H1 (cell line): ENCODE measurements around the gene CA7. TPM values are rescaled to one million over a fixed set of nuclear protein-coding genes. Genes with fewer than 3 reads are reported as not detected.
A peak's percentile ranks its signal among the peaks of the same experiment; 100 is the strongest.

Experiments
- CTCF ChIA-PET: fragments of 300-600 bp; sonication (Branson Sonifier 250); formaldehyde crosslinking; loops from one replicate; lab custom pipeline; 2021; ENCODE audit not compliant: partially characterized antibody; lab: Charles Lee
- POLR2A ChIA-PET: fragments of 300-600 bp; sonication (Branson Sonifier 250); formaldehyde crosslinking; loops from one replicate; lab custom pipeline; 2021; ENCODE audit warnings: inconsistent platforms; ENCODE audit not compliant: partially characterized antibody; lab: Charles Lee
- DNase-seq, 2 experiments: peaks; one replicate each; pipeline versions ENCODE4 v3.0.0 to v3.0.0-alpha.2; 2010 to 2022; ENCODE audit warnings: low spot score in 2 of 2, low read depth in 1 of 2, mixed read lengths in 1 of 2
- FAIRE-seq: peaks from 2 replicates; lab custom pipeline; 2011; peaks lifted over from hg19 to GRCh38; lab: Jason Lieb, UNC
- H2AFZ ChIP-seq: 2 replicates; pipeline ENCODE4 v1.8.1; 2012; ENCODE audit warnings: low read length, inconsistent platforms
- H2AK5ac ChIP-seq: 2 replicates; pipeline ENCODE4 v1.6.1; 2013; ENCODE audit warnings: low read depth, low read length
- H2BK120ac ChIP-seq: replicated peaks from 2 replicates; pipeline ENCODE3; 2013; ENCODE audit warnings: low read depth, low read length, inconsistent platforms
- H2BK12ac ChIP-seq: 2 replicates; pipeline ENCODE4 v1.6.1; 2013; ENCODE audit warnings: low read depth, low read length
- H2BK15ac ChIP-seq: 2 replicates; pipeline ENCODE4 v1.6.1; 2013; ENCODE audit warnings: low read length
- H2BK20ac ChIP-seq: 2 replicates; pipeline ENCODE4 v1.6.1; 2013; ENCODE audit warnings: low read length
- H2BK5ac ChIP-seq: 2 replicates; pipeline ENCODE4 v1.6.1; 2013; ENCODE audit warnings: low read depth, low read length
- H3K14ac ChIP-seq: 2 replicates; pipeline ENCODE4 v1.6.1; 2013; ENCODE audit warnings: inconsistent platforms; ENCODE audit not compliant: insufficient read length
- H3K18ac ChIP-seq: 2 replicates; pipeline ENCODE4 v1.6.1; 2013; ENCODE audit warnings: low read length; ENCODE audit errors: extremely low read depth
- H3K23ac ChIP-seq: 2 replicates; pipeline ENCODE4 v1.6.1; 2013; ENCODE audit warnings: inconsistent platforms; ENCODE audit not compliant: insufficient read length
- H3K23me2 ChIP-seq: 2 replicates; pipeline ENCODE4 v1.6.1; 2013; ENCODE audit warnings: low read depth, low read length
- H3K27ac ChIP-seq: 2 replicates; pipeline ENCODE4 v1.6.1; 2011; ENCODE audit warnings: low read depth, low read length, inconsistent platforms
- H3K27me3 ChIP-seq, 4 experiments: replicated peaks in 1 of 4; 1 replicate in 1 of 4; 2 replicates in 3 of 4; pipeline versions ENCODE4 v1.6.1 to v1.8.1; 2011 to 2013; ENCODE audit warnings: low read length in 3 of 4, mild to moderate bottlenecking in 3 of 4, inconsistent platforms in 2 of 4, mixed read lengths in 2 of 4, moderate library complexity in 1 of 4; ENCODE audit not compliant: control insufficient read depth in 3 of 4, insufficient read depth in 3 of 4; ENCODE audit errors: extremely low read depth in 1 of 4
- H3K36me3 ChIP-seq, 4 experiments: 2 replicates each; pipeline versions ENCODE4 v1.6.1 to v1.8.1; 2011 to 2013; ENCODE audit warnings: mild to moderate bottlenecking in 4 of 4, low read length in 3 of 4, moderate library complexity in 2 of 4, control low read depth in 1 of 4, inconsistent platforms in 1 of 4; ENCODE audit not compliant: insufficient read depth in 4 of 4, control insufficient read depth in 2 of 4
- H3K4ac ChIP-seq: replicated peaks from 2 replicates; pipeline ENCODE3; 2013; ENCODE audit warnings: low read length, low read depth, mixed read lengths, inconsistent platforms; ENCODE audit not compliant: insufficient read length
- H3K4me1 ChIP-seq, 4 experiments: replicated peaks in 1 of 4; 1 replicate in 1 of 4; 2 replicates in 3 of 4; pipeline versions ENCODE4 v1.6.1 to v1.8.1; 2011 to 2013; ENCODE audit warnings: low read length in 3 of 4, inconsistent platforms in 2 of 4, mixed read lengths in 1 of 4; ENCODE audit not compliant: insufficient read depth in 4 of 4, control insufficient read depth in 3 of 4
- H3K4me2 ChIP-seq, 2 experiments: 2 replicates each; pipeline versions ENCODE4 v1.6.1 to v1.8.1; 2011 to 2013; ENCODE audit warnings: low read depth in 2 of 2, low read length in 2 of 2, control low read depth in 1 of 2, inconsistent platforms in 1 of 2, mild to moderate bottlenecking in 1 of 2; ENCODE audit not compliant: insufficient read depth in 1 of 2
- H3K4me3 ChIP-seq, 4 experiments: fragments of 200-600, 300-600 bp in 1 of 4; sonication (generic), shearing (Covaris generic), sonication (Bioruptor Twin) in 1 of 4; 2 replicates each; pipeline versions ENCODE4 v1.5.1 to v1.8.1; 2011 to 2016; ENCODE audit warnings: low read length in 4 of 4, low read depth in 3 of 4, control low read depth in 2 of 4, inconsistent platforms in 2 of 4, mild to moderate bottlenecking in 2 of 4, mixed read lengths in 1 of 4, moderate library complexity in 1 of 4; ENCODE audit not compliant: insufficient read depth in 2 of 4; ENCODE audit errors: extremely low read depth in 1 of 4
- H3K56ac ChIP-seq: replicated peaks from 2 replicates; pipeline ENCODE3; 2013; ENCODE audit warnings: low read depth, mild to moderate bottlenecking, mixed read lengths, low read length, inconsistent platforms; ENCODE audit not compliant: insufficient read length
- H3K79me1 ChIP-seq: 2 replicates; pipeline ENCODE4 v1.6.1; 2013; ENCODE audit warnings: low read depth, low read length, control low read depth
- H3K79me2 ChIP-seq, 2 experiments: 2 replicates each; pipeline versions ENCODE4 v1.6.1 to v1.8.1; 2012 to 2013; ENCODE audit warnings: low read length in 2 of 2, mild to moderate bottlenecking in 2 of 2, inconsistent platforms in 1 of 2; ENCODE audit not compliant: insufficient read depth in 2 of 2, control insufficient read depth in 1 of 2
- H3K9ac ChIP-seq, 4 experiments: replicated peaks in 1 of 4; 1 replicate in 1 of 4; 2 replicates in 3 of 4; pipeline versions ENCODE4 v1.6.1 to v1.8.1; 2011 to 2013; ENCODE audit warnings: low read depth in 3 of 4, low read length in 3 of 4, control low read depth in 2 of 4, mild to moderate bottlenecking in 2 of 4, moderate library complexity in 2 of 4, inconsistent platforms in 1 of 4; ENCODE audit errors: extremely low read depth in 1 of 4
- H3K9me3 ChIP-seq, 2 experiments: 2 replicates each; pipeline versions ENCODE4 v1.6.1 to v1.8.1; 2012 to 2013; ENCODE audit warnings: mild to moderate bottlenecking in 2 of 2, moderate library complexity in 2 of 2, control low read depth in 1 of 2, inconsistent platforms in 1 of 2, low read depth in 1 of 2, low read length in 1 of 2, mixed read lengths in 1 of 2; ENCODE audit not compliant: insufficient read depth in 2 of 2
- H4K20me1 ChIP-seq, 2 experiments: replicated peaks in 1 of 2; 2 replicates each; pipeline versions ENCODE3 to v1.8.1; 2011 to 2013; ENCODE audit warnings: inconsistent platforms in 2 of 2, low read length in 2 of 2, mild to moderate bottlenecking in 1 of 2; ENCODE audit not compliant: insufficient read depth in 2 of 2, control insufficient read depth in 1 of 2
- H4K5ac ChIP-seq: 2 replicates; pipeline ENCODE4 v1.6.1; 2013; ENCODE audit warnings: low read length, low read depth, mixed read lengths, inconsistent platforms; ENCODE audit not compliant: insufficient read length
- H4K8ac ChIP-seq: 2 replicates; pipeline ENCODE4 v1.8.0; 2013; ENCODE audit warnings: mild to moderate bottlenecking, moderate library complexity, low read length, inconsistent platforms; ENCODE audit not compliant: insufficient read depth; ENCODE audit errors: extremely low read depth
- H4K91ac ChIP-seq: replicated peaks from 2 replicates; pipeline ENCODE3; 2013; ENCODE audit warnings: low read length, mixed read lengths, inconsistent platforms; ENCODE audit not compliant: insufficient read length
- BCL11A ChIP-seq, 2 experiments: IDR thresholded peaks; one replicate each; pipeline ENCODE4 v1.6.1; 2011; ENCODE audit warnings: low read depth in 2 of 2, low read length in 2 of 2, mild to moderate bottlenecking in 2 of 2
- E2F6 ChIP-seq: IDR thresholded peaks from 2 replicates; pipeline ENCODE4 v1.6.1; 2012; ENCODE audit warnings: inconsistent platforms
- HDAC2 ChIP-seq, 2 experiments: fragments of 300-600 bp in 1 of 2; sonication (generic) in 1 of 2; IDR thresholded peaks; 2 replicates each; pipeline ENCODE4 v1.6.1; 2011 to 2012; ENCODE audit warnings: low read depth in 2 of 2, low read length in 2 of 2, mild to moderate bottlenecking in 2 of 2, moderate library complexity in 2 of 2, borderline replicate concordance in 1 of 2, inconsistent platforms in 1 of 2
- KDM1A ChIP-seq: fragments of 200-600, 300-600 bp; sonication (generic); IDR thresholded peaks from 2 replicates; pipeline ENCODE4 v1.7.1; 2016; ENCODE audit warnings: mild to moderate bottlenecking, low read length, borderline replicate concordance
- KDM5A ChIP-seq: fragments of 200-600 bp; IDR thresholded peaks from 2 replicates; pipeline ENCODE4 v1.7.1; 2012; ENCODE audit warnings: mild to moderate bottlenecking, low read length, inconsistent platforms, mixed read lengths
- SIN3A ChIP-seq, 2 experiments: IDR thresholded peaks in 1 of 2; conservative IDR thresholded peaks in 1 of 2; 2 replicates each; pipeline ENCODE4 v1.6.1; 2011 to 2012; ENCODE audit warnings: low read length in 2 of 2, improper control_type of control experiment in 1 of 2, low read depth in 1 of 2, mild to moderate bottlenecking in 1 of 2
- WGBS, 2 experiments: shearing (Covaris generic) in 1 of 2; methylation state at CpG; one replicate each; pipeline versions ENCODE4 v1.1.6 to v1.1.7; 2013 to 2015; ENCODE audit warnings: low lambda C conversion rate in 2 of 2, mixed read lengths in 2 of 2, inconsistent platforms in 1 of 2, low coverage in 1 of 2, missing lambda C conversion rate in 1 of 2; ENCODE audit not compliant: insufficient replicate concordance in 2 of 2, insufficient coverage in 1 of 2, insufficient read length in 1 of 2; ENCODE audit errors: extremely low coverage in 1 of 2, missing lambda C conversion rate in 1 of 2; 5-methylcytosine and 5-hydroxymethylcytosine counted together
- polyA plus RNA-seq, 7 experiments: library from polyadenylated mRNA; depleted of rRNA in 3 of 7; stranded (reverse) in 5 of 7; unstranded in 2 of 7; fragments of >200 nt in 5 of 7; fragments of 200-250 nt in 2 of 7; gene quantifications; 1 replicate in 5 of 7; 2 replicates in 1 of 7; 4 replicates in 1 of 7; pipeline versions ENCODE4 v1.2.1 to v1.2.3, GENCODE V29; 2011 to 2013; ENCODE audit warnings: missing spikeins in 2 of 7, mixed read lengths in 2 of 7
- total RNA-seq: library from RNA; stranded (reverse); fragmentation: NEBNext Ultra II Directional; extraction: Animal tissue kit (Norgen Biotek cat#: 25700); gene quantifications from 2 replicates; pipeline ENCODE4 v1.2.1, GENCODE V29; 2021

The CA7 gene
- total and polyA plus RNA-seq, 2 of the 8 experiments (the other 6 are each of a cell fraction or from before 2014, with no cell fraction given), result 1.7 to 2.7 TPM

DNA sequence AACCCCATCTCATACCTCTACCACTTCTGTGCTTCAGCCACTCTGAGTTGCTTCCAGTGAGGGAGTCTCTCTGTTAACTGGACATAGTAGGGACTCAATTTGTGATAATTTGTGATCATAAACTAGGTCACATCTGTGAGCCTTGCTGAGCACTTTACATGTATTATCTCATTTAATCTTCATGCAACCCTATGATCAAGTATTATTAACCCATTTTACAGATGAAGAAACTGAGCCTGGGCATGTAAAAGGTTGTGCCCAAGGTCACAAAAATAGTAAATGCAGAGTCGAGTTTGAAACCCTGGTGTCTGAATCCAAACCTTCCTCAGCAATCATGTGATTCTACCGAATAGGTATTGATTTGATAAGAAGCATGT is 54.7 kb downstream of the CA7 start:
- Histone ChIP-seq H3K27ac (no peak overlapping the region), H2BK5ac (no peak overlapping the region), H2BK12ac (no peak overlapping the region), H3K79me1 (no peaks in the 10 kb centered on the region), H3K27me3 (no peaks in the 10 kb centered on the region; a peak in 1 of 7 replicates), H3K4ac (no peak overlapping the region), H3K4me1 (peaks cover 0 to 6% (median 2%) of the 10 kb centered on the region in 4 experiments; a peak in 3 of 7 replicates), H2AK5ac (no peak overlapping the region), H2BK120ac (no peak overlapping the region), H3K79me2 (no peaks in the 10 kb centered on the region), H3K23ac (no peak overlapping the region), H4K8ac (no peak overlapping the region), H2BK20ac (no peak overlapping the region), H4K91ac (no peak overlapping the region), H3K4me2 (no peak overlapping the region), H3K9me3 (no peaks in the 10 kb centered on the region), H4K5ac (no peak overlapping the region), H2BK15ac (no peak overlapping the region), H3K56ac (no peak overlapping the region), H4K20me1 (peaks cover 4 to 8% of the 10 kb centered on the region in 2 experiments), H3K9ac (no peak overlapping the region), H3K36me3 (no peaks in the 10 kb centered on the region), H2AFZ (no peak overlapping the region), H3K18ac (no peak overlapping the region), H3K14ac (no peak overlapping the region), H3K23me2 (no peaks in the 10 kb centered on the region), H3K4me3 (no peak overlapping the region)
- POLR2A ChIA-PET, result interaction anchor here (1.3 to 2.3 kb wide), 2 partner anchors 20 to 30 kb away, joined by 3 to 5 read pairs; partner anchors contain the start of gene CDH16
- TF ChIP-seq KDM1A, result peak; percentile 23; the same call in 1 of the 2 replicates
- no peak for TF ChIP-seq HDAC2 (IDR thresholded peaks at IDR 0.05; ENCODE audit: borderline replicate concordance in 1 of 2, low read depth in 2 of 2, low read length in 2 of 2)
- TF ChIP-seq KDM5A, result no peak
- TF ChIP-seq SIN3A (conservative IDR thresholded peaks at IDR 0.05 in 1 of 2, IDR thresholded peaks at IDR 0.05 in 1 of 2; ENCODE audit: low read depth in 1 of 2, low read length in 2 of 2), result no peak
- no peak for TF ChIP-seq BCL11A (IDR thresholded peaks at IDR 0.05; ENCODE audit: low read depth in 2 of 2, low read length in 2 of 2)
- no peak for TF ChIP-seq E2F6
- 72% methylated on average over 2 of the region's 2 CpGs; no CpG with 5 or more reads in 1 of the 2 experiments for WGBS, 2 experiments
- DNase-seq (no peak), FAIRE-seq (no peak)
- CTCF ChIA-PET, result interaction anchor here (1.0 to 42.0 kb wide), 4 partner anchors 17 to 128 kb away, joined by 3 to 1009 read pairs (median 24); partner anchors contain the start of genes CDH16, CIAO2B and RRAD
